ENCODE data around the gene ANKRD37.

ANKRD37 gene

GRCh38 chr4:185408432-185408831 is 11.8 kb downstream of the ANKRD37 start:
- Histone ChIP-seq H3K9ac (ENCODE audit: low read length) (no peak overlapping the region), H3K4me1 (ENCODE audit: low read length) (peaks cover 20% of the 10 kb centered on the region), H3K9me2 (replicated peaks; ENCODE audit: insufficient read depth, low read length) (no peaks in the 10 kb centered on the region), H4K20me1 (ENCODE audit: insufficient read depth, low read length) (no peaks in the 10 kb centered on the region), H3K79me2 (ENCODE audit: low read length) (peaks cover 36% of the 10 kb centered on the region), H3K36me3 (replicated peaks; ENCODE audit: insufficient read depth, low read length) (peaks cover 19% of the 10 kb centered on the region), H3K27me3 (replicated peaks; ENCODE audit: insufficient read depth, low read length) (no peaks in the 10 kb centered on the region), H3K4me2 (ENCODE audit: low read depth, low read length) (no peak overlapping the region), H3K27ac (ENCODE audit: low read length) (no peak overlapping the region), H3F3A (ENCODE audit: insufficient read depth, low read length) (peaks cover 8% of the 10 kb centered on the region), H3K9me3 (replicated peaks; ENCODE audit: insufficient read depth, low read length) (no peaks in the 10 kb centered on the region), H3K4me3 (ENCODE audit: low read length) (no peak overlapping the region), H2AFZ (ENCODE audit: low read length) (no peak overlapping the region)
- no peak for DNase-seq
- TF ChIP-seq CTCF (IDR thresholded peaks at IDR 0.05; ENCODE audit: low read length) (no peak), EZH2 (optimal IDR thresholded peaks at IDR 0.05; ENCODE audit: low read depth, low read length) (no peak), EZH2phosphoT487 (IDR thresholded peaks at IDR 0.05; ENCODE audit: low read length) (no peak)

DNA sequence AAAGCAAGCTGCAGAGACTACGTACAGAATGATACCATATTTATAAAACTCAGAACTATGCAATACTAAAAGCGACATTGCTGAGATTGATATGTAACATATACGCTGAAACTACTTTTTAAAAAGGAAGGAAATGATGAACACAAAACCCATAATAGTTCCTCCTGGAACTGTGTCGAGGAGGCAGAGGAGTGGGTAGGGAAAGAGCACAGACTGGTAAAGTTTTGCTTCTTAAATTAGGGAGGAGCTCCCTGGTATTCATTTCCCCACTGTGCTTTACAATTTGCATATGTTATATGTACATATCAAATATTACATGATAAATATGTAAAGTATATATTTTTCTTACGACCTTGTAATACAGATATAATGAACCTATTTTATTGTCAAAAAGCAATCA is 15.2 kb downstream of the ANKRD37 start:
- Histone ChIP-seq H3K36me3 (replicated peaks; ENCODE audit: insufficient read depth, low read length) (peaks cover 33% of the 10 kb centered on the region; the same call in 1 of the 2 replicates), H3K4me3 (ENCODE audit: low read length) (no peak overlapping the region), H2AFZ (ENCODE audit: low read length) (no peak overlapping the region), H3K79me2 (ENCODE audit: low read length) (peaks cover 57% of the 10 kb centered on the region), H3K9me3 (replicated peaks; ENCODE audit: insufficient read depth, low read length) (no peaks in the 10 kb centered on the region), H3K9me2 (replicated peaks; ENCODE audit: insufficient read depth, low read length) (no peaks in the 10 kb centered on the region), H3K4me1 (ENCODE audit: low read length) (peaks cover 49% of the 10 kb centered on the region), H3F3A (ENCODE audit: insufficient read depth, low read length) (peaks cover 26% of the 10 kb centered on the region), H4K20me1 (ENCODE audit: insufficient read depth, low read length) (no peaks in the 10 kb centered on the region), H3K9ac (ENCODE audit: low read length) (no peak overlapping the region), H3K27me3 (replicated peaks; ENCODE audit: insufficient read depth, low read length) (no peaks in the 10 kb centered on the region), H3K27ac (ENCODE audit: low read length) (peak overlapping the region; percentile 97; the same call in 1 of the 2 replicates), H3K4me2 (ENCODE audit: low read depth, low read length) (no peak overlapping the region)
- no peak for TF ChIP-seq EZH2phosphoT487 (IDR thresholded peaks at IDR 0.05; ENCODE audit: low read length)
- TF ChIP-seq CTCF (IDR thresholded peaks at IDR 0.05; ENCODE audit: low read length): no peak
- no peak for TF ChIP-seq EZH2 (optimal IDR thresholded peaks at IDR 0.05; ENCODE audit: low read depth, low read length)
- DNase-seq: peak; percentile 2

DNA sequence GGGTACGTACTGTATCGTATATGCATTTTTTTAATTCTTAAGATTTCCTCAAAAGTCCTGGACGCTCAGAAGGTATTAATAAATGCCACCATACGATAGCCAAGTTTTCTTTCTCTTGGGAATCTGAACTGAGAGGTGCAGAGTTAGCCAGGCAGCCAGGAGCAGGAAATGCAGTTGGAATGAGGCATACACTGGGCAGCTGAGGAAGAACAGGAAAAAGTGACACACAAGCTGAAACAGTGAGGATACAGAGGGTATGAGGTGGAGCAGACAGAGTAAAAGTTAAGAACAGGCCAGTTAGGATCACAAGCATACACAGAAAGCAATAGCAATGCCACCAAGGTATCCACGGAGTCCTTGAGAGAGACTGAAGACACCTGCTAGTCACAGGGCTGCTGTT is 15.8 kb downstream of the ANKRD37 start:
- Histone ChIP-seq H3K27me3 (replicated peaks; ENCODE audit: insufficient read depth, low read length) (no peaks in the 10 kb centered on the region), H3K4me3 (ENCODE audit: low read length) (no peak overlapping the region), H3F3A (ENCODE audit: insufficient read depth, low read length) (peaks cover 26% of the 10 kb centered on the region), H3K27ac (ENCODE audit: low read length) (peak overlapping the region; percentile 97), H2AFZ (ENCODE audit: low read length) (no peak overlapping the region), H3K4me1 (ENCODE audit: low read length) (peaks cover 54% of the 10 kb centered on the region), H3K9me2 (replicated peaks; ENCODE audit: insufficient read depth, low read length) (no peaks in the 10 kb centered on the region), H3K79me2 (ENCODE audit: low read length) (peaks cover 63% of the 10 kb centered on the region), H3K9ac (ENCODE audit: low read length) (peak overlapping the region; percentile 19; the same call in 1 of the 2 replicates), H3K9me3 (replicated peaks; ENCODE audit: insufficient read depth, low read length) (no peaks in the 10 kb centered on the region), H3K36me3 (replicated peaks; ENCODE audit: insufficient read depth, low read length) (peaks cover 38% of the 10 kb centered on the region), H3K4me2 (ENCODE audit: low read depth, low read length) (peak overlapping the region; percentile 28; the same call in 1 of the 2 replicates), H4K20me1 (ENCODE audit: insufficient read depth, low read length) (no peaks in the 10 kb centered on the region)
- DNase-seq: peak; percentile 18
- no peak for TF ChIP-seq EZH2 (optimal IDR thresholded peaks at IDR 0.05; ENCODE audit: low read depth, low read length)
- no peak for TF ChIP-seq EZH2phosphoT487 (IDR thresholded peaks at IDR 0.05; ENCODE audit: low read length)
- no peak for TF ChIP-seq CTCF (IDR thresholded peaks at IDR 0.05; ENCODE audit: low read length)

Data from MM.1S (cell line).